GM23338 (cell line): Measurements from ENCODE around the gene RUNDC3A. TPM values are rescaled to one million over a fixed set of nuclear protein-coding genes. Genes with fewer than 3 reads are reported as not detected.
A peak's percentile ranks its signal among the peaks of the same experiment; 100 is the strongest.

ENCODE experiments used
- ATAC-seq: fragments of 200-7000 bp; cut with Tn5 transposase; 3 replicates; pipeline ENCODE4 v1.9.1; 2020
- DNase-seq: peaks from one replicate; pipeline ENCODE4 v3.0.0-alpha.2; 2015; ENCODE audit warnings: low spot score
- H2AFZ ChIP-seq: fragments of 200-600 bp; sonication (generic); 2 replicates; pipeline ENCODE4 v1.8.0; 2016; ENCODE audit warnings: antibody characterized with exemption, mild to moderate bottlenecking, moderate library complexity
- H3F3A ChIP-seq: fragments of 200-600 bp; sonication (generic); replicated peaks from 2 replicates; pipeline ENCODE4 v1.8.0; 2017; ENCODE audit warnings: antibody characterized with exemption, mixed run types, low read depth
- H3K27ac ChIP-seq: fragments of 200-600 bp; sonication (generic); 2 replicates; pipeline ENCODE4 v1.6.1; 2016; ENCODE audit warnings: low read depth
- H3K27me3 ChIP-seq: fragments of 200-600 bp; sonication (generic); 2 replicates; pipeline ENCODE4 v1.8.0; 2016; ENCODE audit warnings: mild to moderate bottlenecking, mixed run types, moderate library complexity; ENCODE audit not compliant: insufficient read depth
- H3K36me3 ChIP-seq: fragments of 200-600 bp; sonication (generic); 2 replicates; pipeline ENCODE4 v1.8.0; 2016; ENCODE audit warnings: mild to moderate bottlenecking; ENCODE audit not compliant: insufficient read depth
- H3K4me1 ChIP-seq: fragments of 200-600 bp; sonication (generic); 2 replicates; pipeline ENCODE4 v1.8.0; 2016; ENCODE audit warnings: mild to moderate bottlenecking, moderate library complexity; ENCODE audit not compliant: insufficient read depth
- H3K4me2 ChIP-seq: fragments of 200-600 bp; sonication (generic); 2 replicates; pipeline ENCODE4 v1.7.1; 2017; ENCODE audit warnings: mixed run types
- H3K4me3 ChIP-seq: fragments of 200-600 bp; sonication (generic); 2 replicates; pipeline ENCODE4 v1.6.1; 2016; ENCODE audit warnings: mixed run types
- H3K79me2 ChIP-seq: fragments of 200-600 bp; sonication (generic); replicated peaks from 2 replicates; pipeline ENCODE4 v1.8.0; 2017; ENCODE audit warnings: mild to moderate bottlenecking; ENCODE audit not compliant: insufficient read depth
- H3K9me2 ChIP-seq: fragments of 200-600 bp; sonication (generic); 2 replicates; pipeline ENCODE4 v1.8.0; 2017; ENCODE audit not compliant: insufficient read depth
- H4K20me1 ChIP-seq: fragments of 200-600 bp; sonication (generic); replicated peaks from 2 replicates; pipeline ENCODE4 v1.8.0; 2017; ENCODE audit warnings: mild to moderate bottlenecking; ENCODE audit not compliant: insufficient read depth
- H3K27ac Mint-ChIP-seq: 2 replicates; pipeline ENCODE4 v1.8.0; 2020; ENCODE audit warnings: inconsistent platforms, mild to moderate bottlenecking, moderate library complexity, mixed read lengths
- H3K27me3 Mint-ChIP-seq: 3 replicates; pipeline ENCODE4 v1.8.0; 2022; ENCODE audit warnings: low read depth, mild to moderate bottlenecking, moderate library complexity, mixed read lengths, inconsistent platforms; ENCODE audit not compliant: insufficient read depth, poor library complexity
- H3K36me3 Mint-ChIP-seq: 3 replicates; pipeline ENCODE4 v1.8.0; 2021; ENCODE audit warnings: low read depth, mild to moderate bottlenecking, inconsistent platforms, moderate library complexity, mixed read lengths
- H3K4me1 Mint-ChIP-seq: 3 replicates; pipeline ENCODE4 v1.8.0; 2020; ENCODE audit warnings: mild to moderate bottlenecking, inconsistent platforms, mixed read lengths
- H3K4me3 Mint-ChIP-seq: 3 replicates; pipeline ENCODE4 v1.8.0; 2021; ENCODE audit warnings: moderate library complexity, mild to moderate bottlenecking, inconsistent platforms, mixed read lengths
- H3K9me3 Mint-ChIP-seq: 3 replicates; pipeline ENCODE4 v1.8.0; 2020; ENCODE audit warnings: moderate library complexity, mild to moderate bottlenecking, inconsistent platforms, mixed read lengths
- CREB1 ChIP-seq: fragments of 250-450 bp; sonication (Bioruptor Pico); IDR thresholded peaks from 2 replicates; pipeline ENCODE4 v1.5.0; 2020; ENCODE audit warnings: low read depth, mild to moderate bottlenecking, moderate library complexity
- ETS1 ChIP-seq: IDR thresholded peaks from 2 replicates; pipeline ENCODE4 v1.6.1; 2016; ENCODE audit warnings: antibody characterized with exemption
- EZH2 ChIP-seq: fragments of 200-600 bp; sonication (generic); IDR thresholded peaks from one replicate; pipeline ENCODE4 v1.8.0; 2017; ENCODE audit warnings: antibody characterized with exemption, mild to moderate bottlenecking, low read depth; ENCODE audit not compliant: unreplicated experiment
- EZH2phosphoT487 ChIP-seq: fragments of 200-600 bp; sonication (generic); IDR thresholded peaks from one replicate; pipeline ENCODE4 v1.8.1; 2018; ENCODE audit warnings: antibody characterized with exemption; ENCODE audit not compliant: unreplicated experiment
- JUNB ChIP-seq: IDR thresholded peaks from one replicate; pipeline ENCODE4 v1.6.1; 2016; ENCODE audit warnings: antibody characterized with exemption; ENCODE audit not compliant: unreplicated experiment
- NANOG ChIP-seq: IDR thresholded peaks from 2 replicates; pipeline ENCODE4 v1.6.1; 2016; ENCODE audit warnings: antibody characterized with exemption, borderline replicate concordance
- POLR2AphosphoS5 ChIP-seq: IDR thresholded peaks from 2 replicates; pipeline ENCODE4 v1.6.1; 2016; ENCODE audit warnings: antibody characterized with exemption, low read depth
- STAT1 ChIP-seq: IDR thresholded peaks from one replicate; pipeline ENCODE4 v1.6.1; 2016; ENCODE audit warnings: antibody characterized with exemption; ENCODE audit not compliant: unreplicated experiment
- ZNF114 ChIP-seq: fragments of 250-450 bp; sonication (Bioruptor Pico); IDR thresholded peaks from 2 replicates; pipeline ENCODE4 v1.5.0; 2020; ENCODE audit warnings: mild to moderate bottlenecking, moderate library complexity
- ZNF331 ChIP-seq: fragments of 250-450 bp; sonication (Bioruptor Pico); IDR thresholded peaks from 2 replicates; pipeline ENCODE4 v1.5.0; 2020; ENCODE audit warnings: low read depth, mild to moderate bottlenecking, moderate library complexity
- polyA plus RNA-seq: library from polyadenylated mRNA; unstranded; fragments of >200 nt; fragmentation: Nextera tagmentation; extraction: Ambion mirVana; gene quantifications from 2 replicates; pipeline ENCODE4 v1.2.1, GENCODE V29; 2016
- total RNA-seq: library from RNA; depleted of rRNA; stranded (reverse); fragments of >200 nt; shearing (Covaris generic); gene quantifications from 2 replicates; pipeline ENCODE4 v1.2.3, GENCODE V29; 2014
- TF ChIP-seq, protein P1 (sequence below): fragments of 250-450 bp; sonication (Bioruptor Pico); IDR thresholded peaks from 2 replicates; pipeline ENCODE4 v1.5.0; 2020; ENCODE audit warnings: mild to moderate bottlenecking, moderate library complexity
- TF ChIP-seq, protein P2 (sequence below), 2 experiments: fragments of 200-600 bp in 1 of 2; sonication (generic) in 1 of 2; conservative IDR thresholded peaks; 2 replicates each; pipeline versions ENCODE4 v1.5.1 to v1.6.1; 2016 to 2017; ENCODE audit warnings: antibody characterized with exemption in 2 of 2, low read depth in 2 of 2, mild to moderate bottlenecking in 2 of 2, moderate library complexity in 1 of 2

Gene RUNDC3A
- total and polyA plus RNA-seq, 2 experiments from 2014 or later: 3.7 to 5.5 TPM

DNA sequence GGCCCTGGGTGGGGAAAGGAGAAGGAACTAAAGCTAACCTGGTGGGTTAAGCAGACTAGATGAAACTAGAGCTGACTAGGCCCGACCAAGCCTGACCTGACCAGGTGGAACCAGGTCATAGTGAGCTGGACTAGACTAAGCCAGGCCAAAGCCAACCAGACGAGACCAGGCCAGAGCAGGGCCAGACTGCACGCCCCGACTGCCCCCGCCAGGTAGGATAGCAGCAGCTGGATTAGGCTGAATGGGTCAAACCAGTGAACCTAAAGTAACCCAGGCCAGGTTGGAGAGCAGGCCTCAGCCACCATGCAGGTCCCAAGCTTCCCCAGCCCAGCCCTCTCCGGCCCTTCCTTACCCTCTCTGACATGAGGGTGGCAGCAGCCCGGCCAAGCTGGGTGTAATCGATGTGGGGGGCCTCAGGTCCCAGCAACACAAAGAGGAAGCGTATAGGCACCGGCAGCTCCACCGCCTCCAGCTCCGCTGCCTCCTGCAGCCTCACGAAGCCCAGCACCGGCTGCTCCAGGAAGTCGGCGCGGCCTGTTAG, 49.5 kb upstream of the RUNDC3A start:
- Mint-ChIP-seq H3K27me3 (peaks cover 11% of the 10 kb centered on the region), H3K36me3 (no peaks in the 10 kb centered on the region), H3K27ac (no peak overlapping the region), H3K4me3 (no peak overlapping the region), H3K4me1 (no peaks in the 10 kb centered on the region; the same call in 2 of the 3 replicates), H3K9me3 (no peaks in the 10 kb centered on the region; the same call in 2 of the 3 replicates)
- Histone ChIP-seq H3K79me2 (no peaks in the 10 kb centered on the region), H3K27me3 (no peaks in the 10 kb centered on the region), H3K4me3 (no peak overlapping the region), H2AFZ (0 out of 2 replicates have a peak overlapping the region, but pooled peaks have one; percentile 47), H3K36me3 (no peaks in the 10 kb centered on the region), H3K4me2 (no peak overlapping the region), H3F3A (no peaks in the 10 kb centered on the region), H4K20me1 (no peaks in the 10 kb centered on the region), H3K9me2 (no peaks in the 10 kb centered on the region), H3K27ac (no peak overlapping the region), H3K4me1 (no peaks in the 10 kb centered on the region)
- DNase-seq (no peak), ATAC-seq (peak; percentile 39)
- TF ChIP-seq NANOG (no peak), EZH2 (no peak), ZNF331 (CRISPR knock-in tag) (no peak), EZH2phosphoT487 (no peak), JUNB (no peak), STAT1 (no peak), POLR2AphosphoS5 (no peak), ZNF114 (CRISPR knock-in tag) (no peak), CREB1 (no peak), ETS1 (no peak)
- TF ChIP-seq, protein P1, sequence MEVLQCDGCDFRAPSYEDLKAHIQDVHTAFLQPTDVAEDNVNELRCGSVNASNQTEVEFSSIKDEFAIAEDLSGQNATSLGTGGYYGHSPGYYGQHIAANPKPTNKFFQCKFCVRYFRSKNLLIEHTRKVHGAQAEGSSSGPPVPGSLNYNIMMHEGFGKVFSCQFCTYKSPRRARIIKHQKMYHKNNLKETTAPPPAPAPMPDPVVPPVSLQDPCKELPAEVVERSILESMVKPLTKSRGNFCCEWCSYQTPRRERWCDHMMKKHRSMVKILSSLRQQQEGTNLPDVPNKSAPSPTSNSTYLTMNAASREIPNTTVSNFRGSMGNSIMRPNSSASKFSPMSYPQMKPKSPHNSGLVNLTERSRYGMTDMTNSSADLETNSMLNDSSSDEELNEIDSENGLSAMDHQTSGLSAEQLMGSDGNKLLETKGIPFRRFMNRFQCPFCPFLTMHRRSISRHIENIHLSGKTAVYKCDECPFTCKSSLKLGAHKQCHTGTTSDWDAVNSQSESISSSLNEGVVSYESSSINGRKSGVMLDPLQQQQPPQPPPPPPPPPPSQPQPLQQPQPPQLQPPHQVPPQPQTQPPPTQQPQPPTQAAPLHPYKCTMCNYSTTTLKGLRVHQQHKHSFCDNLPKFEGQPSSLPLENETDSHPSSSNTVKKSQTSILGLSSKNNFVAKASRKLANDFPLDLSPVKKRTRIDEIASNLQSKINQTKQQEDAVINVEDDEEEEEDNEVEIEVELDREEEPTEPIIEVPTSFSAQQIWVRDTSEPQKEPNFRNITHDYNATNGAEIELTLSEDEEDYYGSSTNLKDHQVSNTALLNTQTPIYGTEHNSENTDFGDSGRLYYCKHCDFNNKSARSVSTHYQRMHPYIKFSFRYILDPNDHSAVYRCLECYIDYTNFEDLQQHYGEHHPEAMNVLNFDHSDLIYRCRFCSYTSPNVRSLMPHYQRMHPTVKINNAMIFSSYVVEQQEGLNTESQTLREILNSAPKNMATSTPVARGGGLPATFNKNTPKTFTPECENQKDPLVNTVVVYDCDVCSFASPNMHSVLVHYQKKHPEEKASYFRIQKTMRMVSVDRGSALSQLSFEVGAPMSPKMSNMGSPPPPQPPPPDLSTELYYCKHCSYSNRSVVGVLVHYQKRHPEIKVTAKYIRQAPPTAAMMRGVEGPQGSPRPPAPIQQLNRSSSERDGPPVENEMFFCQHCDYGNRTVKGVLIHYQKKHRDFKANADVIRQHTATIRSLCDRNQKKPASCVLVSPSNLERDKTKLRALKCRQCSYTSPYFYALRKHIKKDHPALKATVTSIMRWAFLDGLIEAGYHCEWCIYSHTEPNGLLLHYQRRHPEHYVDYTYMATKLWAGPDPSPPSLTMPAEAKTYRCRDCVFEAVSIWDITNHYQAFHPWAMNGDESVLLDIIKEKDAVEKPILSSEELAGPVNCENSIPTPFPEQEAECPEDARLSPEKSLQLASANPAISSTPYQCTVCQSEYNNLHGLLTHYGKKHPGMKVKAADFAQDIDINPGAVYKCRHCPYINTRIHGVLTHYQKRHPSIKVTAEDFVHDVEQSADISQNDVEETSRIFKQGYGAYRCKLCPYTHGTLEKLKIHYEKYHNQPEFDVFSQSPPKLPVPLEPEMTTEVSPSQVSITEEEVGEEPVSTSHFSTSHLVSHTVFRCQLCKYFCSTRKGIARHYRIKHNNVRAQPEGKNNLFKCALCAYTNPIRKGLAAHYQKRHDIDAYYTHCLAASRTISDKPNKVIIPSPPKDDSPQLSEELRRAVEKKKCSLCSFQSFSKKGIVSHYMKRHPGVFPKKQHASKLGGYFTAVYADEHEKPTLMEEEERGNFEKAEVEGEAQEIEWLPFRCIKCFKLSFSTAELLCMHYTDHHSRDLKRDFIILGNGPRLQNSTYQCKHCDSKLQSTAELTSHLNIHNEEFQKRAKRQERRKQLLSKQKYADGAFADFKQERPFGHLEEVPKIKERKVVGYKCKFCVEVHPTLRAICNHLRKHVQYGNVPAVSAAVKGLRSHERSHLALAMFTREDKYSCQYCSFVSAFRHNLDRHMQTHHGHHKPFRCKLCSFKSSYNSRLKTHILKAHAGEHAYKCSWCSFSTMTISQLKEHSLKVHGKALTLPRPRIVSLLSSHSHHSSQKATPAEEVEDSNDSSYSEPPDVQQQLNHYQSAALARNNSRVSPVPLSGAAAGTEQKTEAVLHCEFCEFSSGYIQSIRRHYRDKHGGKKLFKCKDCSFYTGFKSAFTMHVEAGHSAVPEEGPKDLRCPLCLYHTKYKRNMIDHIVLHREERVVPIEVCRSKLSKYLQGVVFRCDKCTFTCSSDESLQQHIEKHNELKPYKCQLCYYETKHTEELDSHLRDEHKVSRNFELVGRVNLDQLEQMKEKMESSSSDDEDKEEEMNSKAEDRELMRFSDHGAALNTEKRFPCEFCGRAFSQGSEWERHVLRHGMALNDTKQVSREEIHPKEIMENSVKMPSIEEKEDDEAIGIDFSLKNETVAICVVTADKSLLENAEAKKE (CRISPR knock-in tag): no peak
- TF ChIP-seq, protein P2, sequence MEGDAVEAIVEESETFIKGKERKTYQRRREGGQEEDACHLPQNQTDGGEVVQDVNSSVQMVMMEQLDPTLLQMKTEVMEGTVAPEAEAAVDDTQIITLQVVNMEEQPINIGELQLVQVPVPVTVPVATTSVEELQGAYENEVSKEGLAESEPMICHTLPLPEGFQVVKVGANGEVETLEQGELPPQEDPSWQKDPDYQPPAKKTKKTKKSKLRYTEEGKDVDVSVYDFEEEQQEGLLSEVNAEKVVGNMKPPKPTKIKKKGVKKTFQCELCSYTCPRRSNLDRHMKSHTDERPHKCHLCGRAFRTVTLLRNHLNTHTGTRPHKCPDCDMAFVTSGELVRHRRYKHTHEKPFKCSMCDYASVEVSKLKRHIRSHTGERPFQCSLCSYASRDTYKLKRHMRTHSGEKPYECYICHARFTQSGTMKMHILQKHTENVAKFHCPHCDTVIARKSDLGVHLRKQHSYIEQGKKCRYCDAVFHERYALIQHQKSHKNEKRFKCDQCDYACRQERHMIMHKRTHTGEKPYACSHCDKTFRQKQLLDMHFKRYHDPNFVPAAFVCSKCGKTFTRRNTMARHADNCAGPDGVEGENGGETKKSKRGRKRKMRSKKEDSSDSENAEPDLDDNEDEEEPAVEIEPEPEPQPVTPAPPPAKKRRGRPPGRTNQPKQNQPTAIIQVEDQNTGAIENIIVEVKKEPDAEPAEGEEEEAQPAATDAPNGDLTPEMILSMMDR (conservative IDR thresholded peaks at IDR 0.05; ENCODE audit: low read depth in 2 of 2): no peak
